HG03558 (cell line): ENCODE results near the gene PXN.
"Not testable (repeated sequence)": the region's sequence is repeated elsewhere in the genome, so short reads cannot be mapped to it uniquely, and the experiment has no call there.

Experiments
- ATAC-seq: cut with Tn5 transposase; IDR thresholded peaks from one replicate; pipeline ENCODE4 v1.9.1; 2021; ENCODE audit warnings: moderate number of reproducible peaks; ENCODE audit not compliant: unreplicated experiment; ENCODE audit errors: extremely low read depth

Gene PXN

DNA sequence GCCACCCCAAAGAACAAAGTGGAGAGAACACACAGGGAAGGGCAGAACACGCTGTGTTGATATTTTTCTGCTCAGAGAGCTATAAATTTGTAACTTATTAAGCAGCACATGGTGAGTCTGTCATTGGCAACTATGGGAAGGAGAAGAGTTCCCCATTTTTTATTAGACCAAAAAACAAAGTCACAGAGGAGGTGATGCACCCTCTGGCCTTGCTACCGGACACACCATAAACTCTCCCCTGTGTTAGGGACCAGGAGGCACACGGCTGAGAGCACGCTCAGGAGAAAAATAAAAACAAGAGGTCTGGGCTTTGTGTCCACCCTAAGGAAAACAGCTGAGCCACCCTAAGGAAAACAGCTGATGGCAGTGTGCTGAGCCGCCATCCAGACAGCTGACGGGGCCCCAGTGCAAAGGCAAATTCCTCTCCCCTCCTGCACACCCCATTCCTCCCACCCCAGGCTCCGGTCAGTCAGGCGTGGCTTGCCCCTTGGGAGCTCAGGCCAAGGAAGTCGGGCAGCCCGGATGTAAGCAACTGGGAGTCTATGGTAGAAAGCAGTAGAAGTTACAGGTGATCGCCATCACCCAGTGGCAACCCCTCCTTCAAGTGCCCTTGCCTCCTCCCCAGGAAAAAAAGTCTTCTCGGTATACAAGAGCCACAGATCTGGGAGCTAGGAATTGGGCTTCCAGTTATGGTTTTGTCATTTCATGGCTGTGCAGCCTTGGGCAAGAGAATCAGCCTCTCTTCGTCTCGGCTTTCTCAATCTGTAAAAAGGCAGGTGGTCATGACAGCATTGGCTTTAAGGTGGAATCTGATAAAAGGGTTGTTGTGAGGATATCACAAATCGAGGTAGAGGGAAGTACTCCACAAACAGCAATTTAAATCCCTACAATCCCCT, 2.4 kb downstream of the PXN start:
- no peak for ATAC-seq

DNA sequence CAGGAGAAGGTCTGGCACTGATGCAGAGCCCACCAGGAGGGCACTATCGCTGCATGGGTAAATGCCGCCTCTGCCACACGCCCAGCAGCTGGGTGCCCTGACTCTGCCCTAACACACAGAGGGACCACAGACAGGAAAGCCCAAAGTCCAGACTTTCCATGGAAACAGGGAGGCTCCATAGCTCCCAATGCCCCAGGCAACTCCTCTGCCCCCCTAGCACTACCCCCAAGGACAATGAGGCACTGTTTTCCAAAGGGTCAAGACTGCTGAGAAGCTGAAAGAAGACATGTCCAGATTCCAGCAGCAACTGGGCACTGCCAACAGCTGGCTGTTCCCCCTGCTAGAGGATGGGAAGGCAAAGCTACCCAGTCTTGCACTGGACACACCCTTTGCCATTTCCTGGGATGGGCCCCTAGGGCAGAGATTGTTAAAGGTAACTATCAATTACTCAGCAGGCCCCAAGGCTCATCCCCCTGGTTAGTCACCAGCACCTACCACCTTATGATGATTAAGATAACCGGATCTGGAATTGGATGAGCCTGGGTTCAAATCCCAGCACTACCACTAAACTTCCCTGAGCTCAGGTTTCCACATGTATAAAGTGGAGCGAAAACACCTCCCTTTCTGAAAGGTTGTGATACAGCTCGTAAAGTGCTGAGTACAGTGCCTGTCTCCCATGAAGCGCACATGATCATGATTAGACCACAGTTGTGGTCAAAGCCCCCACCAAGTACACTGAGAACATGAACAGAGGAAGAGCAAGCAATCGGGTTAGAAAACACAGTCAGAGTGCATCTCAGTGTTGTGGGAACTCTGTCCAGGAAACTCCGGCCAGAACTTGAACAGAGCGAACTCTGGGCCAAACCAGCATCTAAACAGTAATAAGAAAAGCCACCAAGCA, 3.3 kb downstream of the PXN start:
- no peak for ATAC-seq

DNA sequence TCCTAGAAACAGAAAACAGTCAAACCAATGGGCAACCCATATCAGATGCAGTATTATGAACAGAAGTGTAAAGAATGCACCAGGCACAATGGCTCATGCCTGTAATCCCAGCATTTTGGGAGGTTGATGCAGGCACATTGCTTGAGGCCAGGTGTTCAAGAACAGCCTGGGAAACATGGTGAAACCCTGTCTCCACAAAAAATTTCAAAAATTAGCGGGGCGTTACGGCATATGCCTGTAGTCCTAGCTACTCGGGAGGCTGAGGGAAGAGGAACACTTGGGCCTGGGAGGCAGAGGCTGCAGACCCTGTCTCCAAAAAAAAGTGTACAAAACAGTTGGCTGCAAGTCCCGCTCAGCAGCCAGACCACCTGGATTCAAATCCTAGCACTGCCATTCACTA, 4.9 kb downstream of the PXN start:
- no peak for ATAC-seq

DNA sequence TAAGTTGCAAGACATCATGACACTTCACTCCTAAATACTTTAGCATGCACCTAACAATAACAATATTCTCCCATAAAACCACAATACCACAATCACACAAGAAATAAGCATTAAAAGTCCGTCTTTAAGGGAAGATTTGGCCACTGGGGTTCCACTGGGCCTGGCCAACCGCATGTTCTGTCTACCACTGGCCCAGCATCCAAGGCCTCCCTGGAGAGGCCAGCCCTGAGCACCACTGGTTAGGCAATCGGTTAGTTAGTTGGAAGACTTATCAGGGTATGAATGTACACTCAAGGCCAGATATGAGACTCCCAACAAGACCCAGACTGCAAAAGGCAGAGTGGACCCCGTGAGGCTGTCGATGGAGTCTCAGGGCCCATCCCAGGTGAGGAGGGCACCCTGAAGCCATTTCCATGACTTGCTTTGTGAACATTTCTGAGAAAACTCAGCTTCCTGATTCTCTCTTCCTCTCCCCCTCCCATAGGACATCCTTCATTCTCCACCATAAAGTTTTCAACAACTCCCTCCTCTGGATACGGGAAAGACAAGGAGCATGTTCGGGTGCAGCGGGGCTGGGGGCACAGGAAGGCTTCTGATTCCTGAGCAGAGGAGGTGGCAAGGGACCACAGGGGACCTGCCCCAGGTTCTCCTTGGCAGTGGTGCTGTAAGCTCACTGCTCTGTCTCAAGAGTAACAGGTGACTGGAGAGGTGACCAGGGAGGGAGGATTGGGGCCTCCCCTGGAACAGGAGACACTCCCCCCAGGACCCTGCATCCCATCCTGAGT, 5.9 kb downstream of the PXN start:
- no peak for ATAC-seq

DNA sequence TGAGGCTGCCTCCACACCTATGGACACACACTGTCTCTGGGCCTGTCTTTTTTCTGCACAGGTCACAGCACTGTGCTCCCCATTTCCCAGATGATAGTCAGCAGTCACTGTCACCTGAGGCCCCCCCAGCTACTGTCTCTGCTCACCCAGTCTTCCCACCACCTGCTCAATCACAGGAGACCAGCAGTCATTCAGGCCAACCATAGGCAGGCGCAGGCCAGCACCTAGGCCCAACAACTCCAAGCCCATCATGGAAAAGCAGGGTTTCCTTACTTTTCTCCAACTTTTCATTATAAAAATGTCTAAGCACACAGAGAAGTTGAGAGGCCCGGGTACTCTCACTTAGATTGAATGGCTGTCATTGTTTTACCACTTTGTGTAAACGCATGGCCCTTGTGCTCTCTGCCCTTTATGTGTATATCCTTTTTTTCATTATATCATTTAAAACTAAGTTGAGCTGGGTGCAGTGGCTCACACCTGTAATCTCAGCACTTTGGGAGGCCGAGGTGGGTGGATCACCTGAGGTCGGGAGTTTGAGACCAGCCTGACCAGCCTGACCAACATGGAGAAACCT, 7.1 kb downstream of the PXN start:
- ATAC-seq, result no peak

DNA sequence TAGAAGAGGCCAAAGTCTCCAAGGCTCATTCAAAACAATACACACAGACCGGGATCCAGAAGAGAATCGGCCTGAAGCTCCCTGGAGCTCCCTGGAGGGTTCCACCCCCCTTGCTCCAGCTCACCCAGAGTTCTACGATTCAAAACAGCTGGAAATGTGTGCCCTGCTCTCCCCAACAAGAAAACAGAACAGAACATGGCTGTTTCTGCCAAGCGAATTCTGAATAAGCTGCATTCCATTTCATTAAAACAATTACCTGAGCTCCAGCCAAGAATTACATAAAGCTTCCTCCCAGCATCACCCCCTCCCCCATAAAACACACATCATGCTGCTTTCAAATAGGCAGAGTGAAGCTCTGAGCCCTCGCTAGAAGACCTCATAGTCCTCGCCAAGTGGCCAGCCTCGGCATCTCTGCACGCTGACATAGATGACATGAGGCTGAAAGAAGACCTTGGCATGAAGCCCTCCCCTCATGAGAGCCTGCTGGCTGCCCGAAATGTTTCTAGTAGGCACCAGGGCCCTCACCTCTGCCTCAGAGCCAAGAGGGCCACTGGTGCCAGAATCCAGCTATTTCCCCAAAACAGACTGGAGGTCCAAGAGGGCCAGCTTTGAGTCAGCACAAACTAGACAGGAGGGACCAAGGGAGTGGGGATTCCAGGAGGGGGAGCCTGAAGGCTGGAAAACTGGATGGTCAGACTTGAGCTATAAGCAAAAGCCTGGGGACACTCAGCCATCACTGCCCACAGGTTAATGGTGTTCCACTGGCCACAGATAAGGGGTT, 8.3 kb downstream of the PXN start:
- ATAC-seq, result no peak

DNA sequence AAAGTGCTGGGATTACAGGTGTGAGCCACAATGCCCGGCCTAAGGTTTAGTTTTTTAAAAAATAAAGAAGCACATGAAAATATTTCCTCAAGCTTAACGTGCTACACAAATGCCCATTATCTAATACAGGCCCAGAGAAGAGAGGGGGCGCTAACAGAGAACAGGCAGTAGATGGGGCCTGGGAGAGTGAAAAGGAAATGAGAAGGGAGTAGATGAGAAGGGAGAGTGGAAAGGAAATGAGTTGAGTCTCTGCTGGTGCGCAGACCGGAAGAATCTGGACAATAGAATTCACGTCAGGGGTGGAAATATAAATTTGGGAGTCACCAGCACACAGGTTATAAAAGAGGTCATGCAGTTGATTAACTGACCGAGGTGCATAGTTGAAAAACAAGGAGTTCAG, 10.7 kb downstream of the PXN start:
- ATAC-seq, result no peak

DNA sequence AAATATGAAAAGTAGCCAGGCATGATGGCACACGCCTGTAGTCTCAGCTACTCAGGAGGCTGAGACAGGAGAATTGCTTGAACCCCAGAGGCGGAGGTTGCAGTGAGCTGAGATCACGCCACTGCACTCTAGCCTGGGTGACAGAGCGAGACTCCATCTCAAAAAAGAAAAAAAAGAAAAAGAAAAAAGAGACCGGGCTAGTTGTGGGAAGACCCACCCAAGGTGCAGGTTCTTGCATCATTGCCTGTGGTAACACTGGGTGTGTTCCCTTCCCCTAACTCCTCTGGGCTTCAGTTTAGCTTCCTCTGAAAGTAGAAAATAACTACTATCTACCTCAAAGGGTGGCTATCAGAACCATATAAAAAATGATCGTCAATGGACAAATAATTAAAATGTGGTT, 12.2 kb downstream of the PXN start:
- ATAC-seq, result not testable (repeated sequence)

DNA sequence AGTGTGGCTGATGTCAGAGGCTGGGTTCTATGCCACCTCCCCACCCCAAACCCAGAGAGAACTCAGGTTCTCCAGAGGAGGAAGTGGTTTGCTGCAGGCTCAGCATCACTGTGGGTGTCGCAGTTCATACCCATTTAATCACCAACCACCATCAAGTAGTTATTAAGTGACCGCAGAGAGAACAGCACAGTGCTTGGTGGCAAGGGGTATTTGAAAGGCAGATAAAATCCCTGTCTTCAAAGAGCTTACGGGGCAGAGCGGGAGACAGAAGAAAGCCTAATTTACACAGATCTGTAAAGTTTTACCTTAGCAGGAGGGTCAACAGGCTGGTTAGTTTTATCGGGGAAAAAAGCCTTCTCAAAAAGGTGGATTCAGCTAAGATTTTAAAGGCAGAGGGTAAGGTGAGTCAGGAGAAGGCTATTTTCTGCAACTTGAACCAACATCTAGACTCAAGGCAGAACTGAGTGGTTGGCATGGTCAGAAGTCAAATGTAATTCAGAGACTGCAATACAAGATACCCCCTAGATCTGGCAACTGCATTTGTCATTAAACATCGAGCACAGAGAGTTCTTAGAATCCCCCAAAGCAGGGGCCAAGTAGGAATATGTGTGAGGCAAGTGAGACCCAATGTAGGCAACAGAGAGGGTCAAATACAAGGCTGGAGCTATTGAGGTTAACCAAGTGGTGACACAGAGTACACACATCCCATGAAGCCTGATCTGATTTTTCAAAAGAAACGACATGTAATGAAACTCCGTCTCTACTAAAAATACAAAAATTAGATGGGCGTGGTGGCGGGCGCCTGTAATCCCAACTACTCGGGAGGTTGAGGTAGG, 13.2 kb downstream of the PXN start:
- ATAC-seq, result no peak

DNA sequence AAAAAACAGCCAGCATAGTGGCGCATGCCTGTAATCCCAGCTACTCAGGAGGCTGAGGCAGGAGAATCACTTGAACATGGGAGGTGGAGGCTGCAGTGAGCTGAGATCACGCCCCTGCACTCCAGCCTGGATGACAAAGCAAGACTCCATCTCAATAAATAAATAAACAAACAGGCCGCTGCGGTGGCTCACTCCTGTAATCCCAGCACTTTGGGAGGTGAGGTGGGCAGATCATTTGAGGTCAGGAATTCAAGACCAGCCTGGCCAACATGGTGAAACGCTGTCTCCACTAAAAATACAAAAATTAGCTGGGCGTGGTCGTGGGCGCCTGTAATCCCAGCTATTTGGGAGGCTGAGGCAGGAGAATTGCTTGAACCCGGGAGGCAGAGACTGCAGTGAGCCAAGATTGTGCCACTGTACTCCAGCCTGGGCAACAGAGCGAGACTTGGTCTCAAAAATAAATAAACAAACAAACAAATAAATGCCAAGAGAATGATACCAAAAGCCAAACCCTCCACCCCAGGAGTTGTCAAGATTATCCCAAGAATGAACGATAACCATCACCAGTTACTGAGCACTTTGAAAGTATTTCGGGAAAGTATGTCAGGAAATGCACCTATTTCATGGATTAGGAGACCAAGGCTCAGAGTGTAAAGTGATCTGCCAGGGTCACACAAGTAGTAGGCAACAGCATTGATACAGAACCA, 14.0 kb downstream of the PXN start:
- ATAC-seq, result not testable (repeated sequence)

DNA sequence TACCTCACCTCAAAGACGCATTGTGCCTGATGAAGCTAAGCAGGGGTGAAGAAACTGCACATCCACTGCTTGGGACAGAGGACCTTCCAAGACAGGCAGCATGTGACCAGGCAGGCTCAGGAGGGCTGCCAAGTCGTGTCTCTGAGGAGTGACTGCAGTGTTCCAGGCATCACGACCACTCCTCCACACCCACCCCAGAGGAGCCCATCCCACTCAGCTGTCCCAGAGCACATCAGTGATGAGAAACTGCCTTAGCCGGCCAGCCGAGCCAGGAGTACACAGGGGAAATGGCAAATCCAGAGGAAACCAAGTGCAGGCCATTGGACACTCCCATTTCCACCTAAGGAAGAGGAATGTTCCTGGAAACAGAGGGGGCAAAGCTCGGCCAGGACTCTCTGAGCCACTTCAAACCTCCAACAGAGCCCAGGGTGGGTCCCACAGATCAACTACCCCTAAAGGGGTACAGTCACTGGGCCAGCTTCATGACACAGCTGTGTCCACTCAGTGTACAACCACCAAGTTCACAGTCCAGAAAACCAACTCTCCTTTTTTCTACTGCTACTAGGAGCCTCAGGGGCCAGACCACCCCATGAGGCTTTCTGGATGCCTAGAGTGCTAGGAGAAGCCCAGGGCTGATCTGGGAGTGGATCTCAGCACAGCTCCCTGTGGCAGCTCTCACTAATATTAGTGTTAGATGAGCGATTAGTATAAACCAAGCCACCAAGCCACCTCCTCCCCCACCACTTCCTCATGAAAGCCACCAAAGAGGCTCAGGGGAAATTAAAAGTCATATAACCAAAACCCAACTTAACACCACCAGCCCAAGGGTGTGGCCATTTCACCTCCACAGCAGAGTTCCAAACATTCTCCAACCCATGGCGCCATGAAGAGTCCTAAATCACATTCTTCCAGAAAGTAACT, 15.4 kb downstream of the PXN start:
- no peak for ATAC-seq

DNA sequence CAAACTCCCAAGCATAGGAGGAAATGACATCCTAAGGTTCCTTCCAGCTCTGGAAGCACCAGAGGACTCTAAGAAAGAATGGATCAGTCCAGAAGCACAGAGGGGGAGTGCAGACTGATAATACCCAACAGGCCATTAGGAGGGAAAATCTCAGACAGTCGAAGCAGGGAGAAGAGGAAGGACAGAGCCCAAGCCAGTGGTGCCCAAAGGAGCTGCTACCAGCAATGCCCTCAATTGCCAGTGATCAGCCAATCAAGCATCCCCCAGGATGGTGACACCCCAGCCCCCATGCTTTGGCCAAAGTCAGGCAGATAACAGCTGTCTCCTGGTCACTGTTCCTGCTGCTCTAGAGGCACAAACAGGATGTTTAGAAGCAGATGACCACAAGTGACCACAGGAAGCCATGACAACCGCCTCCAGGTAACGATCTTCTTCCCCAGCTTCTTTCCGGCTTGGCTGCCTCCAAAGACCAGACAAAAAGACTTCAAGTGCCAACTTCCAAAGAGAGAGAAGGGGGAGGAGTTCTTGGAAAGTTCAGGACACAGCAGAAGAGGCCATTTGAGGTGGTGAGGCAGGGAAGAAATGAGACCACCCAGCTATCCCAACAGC, 16.2 kb downstream of the PXN start:
- ATAC-seq, result no peak

DNA sequence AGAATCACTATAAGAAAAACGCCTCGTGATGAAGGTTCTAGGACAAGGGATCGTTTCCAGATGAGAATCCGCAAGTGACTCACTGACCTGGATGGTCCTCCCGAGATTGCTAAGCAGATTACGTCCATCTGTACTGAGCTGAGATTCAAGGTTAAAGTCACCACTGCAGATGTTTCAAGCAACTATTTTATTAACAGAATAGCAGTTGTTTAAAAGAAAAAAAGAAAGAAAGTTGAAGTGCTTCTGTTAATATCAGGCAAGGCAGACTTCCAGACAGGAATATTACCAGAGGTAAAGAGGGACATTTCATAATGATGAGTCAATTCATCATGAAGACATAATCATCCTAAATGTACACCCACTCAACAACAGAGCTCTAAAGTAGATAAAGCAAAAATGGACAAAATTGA, 17.9 kb downstream of the PXN start:
- ATAC-seq, result no peak

DNA sequence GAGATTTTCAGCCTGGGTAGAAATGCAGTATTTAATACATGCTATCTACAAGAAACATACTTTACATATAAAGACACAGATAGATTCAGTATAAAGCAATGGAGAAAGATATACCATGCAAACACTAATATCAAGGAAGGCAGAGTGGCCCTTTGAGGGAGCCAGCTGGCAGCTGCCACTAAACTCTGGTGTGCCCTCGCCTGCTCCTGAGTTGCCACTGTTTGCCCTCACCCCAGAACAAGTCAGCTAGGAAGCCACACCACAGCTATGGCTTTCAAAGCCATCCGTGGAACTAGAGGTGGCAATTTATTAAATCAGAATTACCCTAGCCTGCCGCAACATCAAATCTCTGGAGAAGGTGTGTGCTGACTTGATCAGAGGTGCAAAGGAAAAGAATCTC, 18.3 kb downstream of the PXN start:
- ATAC-seq, result no peak

DNA sequence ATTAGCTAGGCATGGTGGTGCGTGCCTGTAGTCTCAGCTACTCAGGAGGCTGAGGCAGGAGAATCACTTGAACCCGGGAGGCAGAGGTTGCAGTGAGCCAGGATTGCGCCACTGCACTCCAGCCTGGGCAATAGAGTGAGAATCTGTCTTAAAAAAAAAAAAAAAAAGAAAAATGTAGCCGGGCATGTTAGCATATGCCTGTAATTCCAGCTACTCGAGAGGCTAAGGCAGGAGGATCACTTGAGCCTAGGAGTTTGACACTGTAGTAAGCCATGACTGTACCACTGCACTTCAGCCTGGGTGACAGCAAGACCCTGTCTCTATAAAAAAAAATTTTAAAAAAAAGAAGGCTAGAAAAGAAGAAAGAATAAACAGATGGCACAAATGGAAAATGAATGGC, 18.8 kb downstream of the PXN start:
- not testable (repeated sequence) for ATAC-seq

DNA sequence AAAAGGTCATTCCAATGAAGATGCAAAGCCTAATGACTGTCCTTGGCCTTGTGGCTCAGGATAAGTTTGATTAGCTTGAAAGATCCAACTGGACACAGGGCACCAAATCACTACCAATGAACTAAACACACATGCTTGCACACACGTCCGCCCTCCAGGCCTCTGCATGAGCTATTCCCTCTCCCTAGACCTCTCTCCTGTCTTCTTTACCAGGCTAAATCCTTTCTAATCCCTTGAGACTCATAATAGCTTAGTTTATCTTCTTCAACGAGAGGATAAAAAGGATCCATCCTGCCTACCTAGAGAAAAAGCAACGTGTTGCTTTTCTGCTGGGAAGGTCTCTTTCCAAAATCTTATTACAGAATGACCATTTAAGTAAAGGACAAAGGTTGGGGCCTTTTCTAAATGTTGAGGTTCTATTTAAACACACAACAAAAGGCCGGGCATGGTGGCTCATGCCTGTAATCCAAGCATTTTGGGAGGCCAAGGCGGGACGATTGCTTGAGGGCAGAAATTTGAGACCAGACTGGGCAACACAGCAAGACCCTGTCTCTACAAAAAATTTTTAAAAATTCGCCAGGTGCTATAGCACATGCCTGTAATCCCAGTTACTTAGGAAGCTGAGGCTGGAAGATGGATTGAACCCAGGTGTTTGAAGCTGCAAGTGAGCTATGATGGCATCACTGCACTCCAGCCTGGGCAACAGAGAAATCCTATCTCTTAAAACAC, 22.4 kb downstream of the PXN start:
- no peak for ATAC-seq
